ENCODE data around the gene AKT1. TPM values are rescaled to one million over a fixed set of nuclear protein-coding genes. Genes with fewer than 3 reads are reported as not detected.

The AKT1 gene
- total and polyA plus RNA-seq, 2 of the 13 experiments (the other 11 are each of a cell fraction or from before 2014, with no cell fraction given), result 96.2 to 116 TPM

- peak; percentile 57; the same call in 1 of the 2 replicates for TF ChIP-seq ZBTB21 (CRISPR knock-in tag; IDR thresholded peaks at IDR 0.05)
- TF ChIP-seq KDM3A (CRISPR knock-in tag; IDR thresholded peaks at IDR 0.05; ENCODE audit: low read depth), result 0 out of 2 replicates have a peak, but pooled peaks have one; percentile 61
- TF ChIP-seq KDM5A (IDR thresholded peaks at IDR 0.05; ENCODE audit: borderline replicate concordance, low read length), result no peak
- TF ChIP-seq ZNF510 (CRISPR knock-in tag; IDR thresholded peaks at IDR 0.05; ENCODE audit: low read depth), result peak; percentile 49; the same call in 1 of the 2 replicates
- no peak; the same call in 1 of the 2 replicates for TF ChIP-seq FIP1L1 (IDR thresholded peaks at IDR 0.05; ENCODE audit: borderline replicate concordance, insufficient read depth, low read depth, low read length)
- no peak for TF ChIP-seq PAWR (CRISPR knock-in tag; IDR thresholded peaks at IDR 0.05; ENCODE audit: borderline replicate concordance)
- TF ChIP-seq TAF1 (CRISPR knock-in tag; IDR thresholded peaks at IDR 0.05), result peak; percentile 38; the same call in 1 of the 2 replicates
- peak; percentile 91 for TF ChIP-seq ZSCAN21 (CRISPR knock-in tag; IDR thresholded peaks at IDR 0.05; ENCODE audit: borderline replicate concordance)
- peak; percentile 56; the same call in 1 of the 2 replicates for TF ChIP-seq ZNF354B (CRISPR knock-in tag; IDR thresholded peaks at IDR 0.05)
- no peak for TF ChIP-seq ZNF773 (CRISPR knock-in tag; IDR thresholded peaks at IDR 0.05; ENCODE audit: borderline replicate concordance)
- TF ChIP-seq USF2 (IDR thresholded peaks at IDR 0.05; ENCODE audit: low read depth, low read length), result no peak
- no peak; the same call in 1 of the 2 replicates for TF ChIP-seq USF2 (CRISPR knock-in tag; IDR thresholded peaks at IDR 0.05; ENCODE audit: borderline replicate concordance)
- TF ChIP-seq MXI1 (IDR thresholded peaks at IDR 0.05; ENCODE audit: borderline replicate concordance, low read depth, low read length), result peak; percentile 76; the same call in 1 of the 3 replicates
- TF ChIP-seq ZNF333 (CRISPR knock-in tag; IDR thresholded peaks at IDR 0.05; ENCODE audit: borderline replicate concordance), result no peak
- TF ChIP-seq ATF1 (CRISPR knock-in tag; IDR thresholded peaks at IDR 0.05), result peak; percentile 76
- no peak for TF ChIP-seq ADNP (CRISPR knock-in tag; IDR thresholded peaks at IDR 0.05)
- peak; percentile 41; the same call in 1 of the 2 replicates for TF ChIP-seq ZNF776 (CRISPR knock-in tag; IDR thresholded peaks at IDR 0.05)
- TF ChIP-seq NFE2 (CRISPR knock-in tag; IDR thresholded peaks at IDR 0.05), result no peak
- TF ChIP-seq MTA1 (CRISPR knock-in tag; IDR thresholded peaks at IDR 0.05; ENCODE audit: borderline replicate concordance), result peak; percentile 92
- TF ChIP-seq TFE3 (CRISPR knock-in tag; IDR thresholded peaks at IDR 0.05), result peak; percentile 84
- TF ChIP-seq RERE (CRISPR knock-in tag; IDR thresholded peaks at IDR 0.05; ENCODE audit: low read depth), result no peak
Measured at GRCh38 chr14:104735830-104736642, 59.5 kb downstream of the AKT1 start (continued).
